ENCODE data around the gene ATP5ME.

GRCh38 chr4:661231-661630 lies 12.8 kb downstream of the ATP5ME start:
- no peak for TF ChIP-seq CTCF (IDR thresholded peaks at IDR 0.05)
- TF ChIP-seq POLR2A (IDR thresholded peaks at IDR 0.05), result no peak

All from heart left ventricle (tissue), 13 donors.